ENCODE data around the gene GRSF1. TPM values are rescaled to one million over a fixed set of nuclear protein-coding genes. Genes with fewer than 3 reads are reported as not detected.

The GRSF1 gene
- total and polyA plus RNA-seq, 2 donors (not counting 1 experiment from before 2014, with no cell fraction given), result 23.7 to 43.2 TPM

- DNase-seq (no peak), ATAC-seq (ENCODE audit: low read depth) (no peak)
- Histone ChIP-seq H3K4me1 (ENCODE audit: control insufficient read depth in 2 of 2, insufficient read depth in 2 of 2, low read length in 2 of 2) (no peaks in the 10 kb centered on the region), H3K27ac (ENCODE audit: low read length in 2 of 2) (no peak overlapping the region), H3K4me2 (replicated peaks; ENCODE audit: low read depth, low read length, poor library complexity, severe bottlenecking) (no peak overlapping the region), H3K27me3 (replicated peaks in 1 of 4; ENCODE audit: control extremely low read depth in 1 of 4, control insufficient read depth in 3 of 4, insufficient read depth in 4 of 4, low read length in 3 of 4) (no peaks in the 10 kb centered on the region), H3K4me3 (ENCODE audit: control extremely low read depth in 1 of 5, extremely low read depth in 1 of 5, insufficient read depth in 1 of 5, low read depth in 2 of 5, low read length in 4 of 5) (no peak overlapping the region), H2AFZ (ENCODE audit: insufficient read depth, low read depth, low read length, poor library complexity, severe bottlenecking) (no peak overlapping the region), H3K36me3 (replicated peaks in 1 of 2; ENCODE audit: control extremely low read depth in 1 of 2, control insufficient read depth in 1 of 2, extremely low read depth in 1 of 2, insufficient read depth in 2 of 2, low read length in 1 of 2) (no peaks in the 10 kb centered on the region), H3K79me2 (ENCODE audit: control insufficient read depth, insufficient read depth, low read length) (no peaks in the 10 kb centered on the region), H3K9me3 (ENCODE audit: control extremely low read depth in 1 of 3, control insufficient read depth in 2 of 3, insufficient read depth in 1 of 3, low read length in 2 of 3) (no peaks in the 10 kb centered on the region), H4K20me1 (ENCODE audit: control insufficient read depth, insufficient read depth, low read length, poor library complexity, severe bottlenecking) (no peaks in the 10 kb centered on the region), H3K9ac (ENCODE audit: low read length) (no peak overlapping the region)
- CTCF ChIA-PET, result interaction anchor here (0.7 to 1.8 kb wide), 4 partner anchors 35 to 407 kb away, joined by 3 to 5 read pairs (median 4); no protein-coding TSS in a partner anchor
- no peaks in the 10 kb centered on the region for H3K4me1 Mint-ChIP-seq
- H3K9me3 Mint-ChIP-seq (ENCODE audit: insufficient read depth), result no peaks in the 10 kb centered on the region
- no peaks in the 10 kb centered on the region for H3K27me3 Mint-ChIP-seq
- no peak overlapping the region for H3K4me3 Mint-ChIP-seq
- TF ChIP-seq EZH2 (IDR thresholded peaks at IDR 0.05; ENCODE audit: borderline replicate concordance, insufficient read depth, low read depth, low read length, poor library complexity, severe bottlenecking) (no peak), CTCF (IDR thresholded peaks at IDR 0.05) (no peak)
- POLR2A ChIA-PET, result interaction anchor here (0.7 kb wide), 1 partner anchor 32 kb away, joined by 3 read pairs; no protein-coding TSS in a partner anchor
- no peak overlapping the region for H3K27ac Mint-ChIP-seq
- WGBS (ENCODE audit: insufficient coverage), result 97% methylated on average over 5 of the region's 5 CpGs
- intact Hi-C loops (cut with micrococcal nuclease), result no loop called here
These were observed 36.6 kb downstream of the GRSF1 start for GRCh38 chr4:70802928-70803580.

GRCh38 chr4:70801265-70801809 is 38.4 kb downstream of the GRSF1 start:
- H3K4me2 ChIP-seq (replicated peaks; ENCODE audit: low read depth, low read length, poor library complexity, severe bottlenecking), result no peak overlapping the region
- no peak overlapping the region for H3K4me3 Mint-ChIP-seq
- 57% methylated on average over 1 of the region's 1 CpG for WGBS (ENCODE audit: insufficient coverage)

More at GRCh38 chr4:70801265-70801809, 38.4 kb downstream of the GRSF1 start:
- Histone ChIP-seq H3K27ac (ENCODE audit: low read length in 2 of 2) (no peak overlapping the region), H3K9ac (ENCODE audit: low read length) (no peak overlapping the region), H2AFZ (ENCODE audit: insufficient read depth, low read depth, low read length, poor library complexity, severe bottlenecking) (no peak overlapping the region), H3K27me3 (replicated peaks in 1 of 4; ENCODE audit: control extremely low read depth in 1 of 4, control insufficient read depth in 3 of 4, insufficient read depth in 4 of 4, low read length in 3 of 4) (no peaks in the 10 kb centered on the region), H4K20me1 (ENCODE audit: control insufficient read depth, insufficient read depth, low read length, poor library complexity, severe bottlenecking) (no peaks in the 10 kb centered on the region), H3K4me3 (ENCODE audit: control extremely low read depth in 1 of 5, extremely low read depth in 1 of 5, insufficient read depth in 1 of 5, low read depth in 2 of 5, low read length in 4 of 5) (no peak overlapping the region), H3K9me3 (ENCODE audit: control extremely low read depth in 1 of 3, control insufficient read depth in 2 of 3, insufficient read depth in 1 of 3, low read length in 2 of 3) (no peaks in the 10 kb centered on the region), H3K4me1 (ENCODE audit: control insufficient read depth in 2 of 2, insufficient read depth in 2 of 2, low read length in 2 of 2) (no peaks in the 10 kb centered on the region), H3K79me2 (ENCODE audit: control insufficient read depth, insufficient read depth, low read length) (no peaks in the 10 kb centered on the region), H3K36me3 (replicated peaks in 1 of 2; ENCODE audit: control extremely low read depth in 1 of 2, control insufficient read depth in 1 of 2, extremely low read depth in 1 of 2, insufficient read depth in 2 of 2, low read length in 1 of 2) (no peaks in the 10 kb centered on the region)
- ATAC-seq (ENCODE audit: low read depth), result no peak
- TF ChIP-seq EZH2 (IDR thresholded peaks at IDR 0.05; ENCODE audit: borderline replicate concordance, insufficient read depth, low read depth, low read length, poor library complexity, severe bottlenecking) (no peak), CTCF (IDR thresholded peaks at IDR 0.05) (no peak)
- H3K4me1 Mint-ChIP-seq, result no peaks in the 10 kb centered on the region
- H3K27me3 Mint-ChIP-seq, result no peaks in the 10 kb centered on the region
- intact Hi-C loops (cut with micrococcal nuclease), result no loop called here
- peaks cover under 1% of the 10 kb centered on the region for H3K9me3 Mint-ChIP-seq (ENCODE audit: insufficient read depth)
- DNase-seq, result no peak
- ChIA-PET CTCF (no interaction called here), POLR2A (no interaction called here)
- H3K27ac Mint-ChIP-seq, result no peak overlapping the region

Data from B cell (primary cell).